Esophagus mucosa (tissue), 1 donor: Measurements from ENCODE around the gene NUP62CL. TPM values are rescaled to one million over a fixed set of nuclear protein-coding genes. Genes with fewer than 3 reads are reported as not detected.

ENCODE experiments used
- ATAC-seq: fragments of 200-7000 bp; cut with Tn5 transposase; one replicate; pipeline ENCODE4 v1.9.1; 2020
- total RNA-seq: library from RNA; stranded (reverse); gene quantifications from one replicate; pipeline ENCODE4 v1.2.4, GENCODE V29; 2023
- donor health status: DM: yes; HTN: yes; CAD: no.

Gene NUP62CL
- total RNA-seq, 1 donor from 2014 or later: 1.7 TPM

- peak; percentile 59 for ATAC-seq
Measured at GRCh38 chrX:107146670-107147069, 59.6 kb downstream of the NUP62CL start.

- ATAC-seq: no peak
Measured at GRCh38 chrX:107135965-107136307, 70.3 kb downstream of the NUP62CL start.

GRCh38 chrX:107135049-107135964 is 70.9 kb downstream of the NUP62CL start:
- peak; percentile 96 for ATAC-seq

- no peak for ATAC-seq
Measured at GRCh38 chrX:107123750-107124149, 82.5 kb downstream of the NUP62CL start.

- no peak for ATAC-seq
Measured at GRCh38 chrX:107119283-107119682, 87.0 kb downstream of the NUP62CL start.

GRCh38 chrX:107118322-107119147 is 87.7 kb downstream of the NUP62CL start, which contains the start of gene RBM41:
Gene RBM41 (minus strand): TSS chrX:107118822. CDS start chrX:107118773, 49 bp downstream.
- peak; percentile 97 for ATAC-seq

- ATAC-seq: no peak
Measured at GRCh38 chrX:107117993-107118321, 88.3 kb downstream of the NUP62CL start.

- ATAC-seq: no peak
Measured at GRCh38 chrX:107107459-107107858, 98.8 kb downstream of the NUP62CL start.

- no peak for ATAC-seq
Measured at GRCh38 chrX:107102980-107103379, 103.3 kb downstream of the NUP62CL start.

GRCh38 chrX:107076158-107076557 is 130.1 kb downstream of the NUP62CL start:
- no peak for ATAC-seq

Other genes with a start within 250 kb of the NUP62CL start
- gene MORC4, start 206.2 kb downstream of the NUP62CL start, total RNA-seq: 13.9 TPM
- 10.3 TPM for gene RBM41, start 87.6 kb downstream of the NUP62CL start, total RNA-seq
- gene DNAAF6, start 178 bp upstream of the NUP62CL start, total RNA-seq: not detected
- 0.04 TPM for gene FRMPD3, start 243.2 kb upstream of the NUP62CL start, total RNA-seq